B cell (primary cell): ENCODE measurements around the gene CHMP6. TPM values are rescaled to one million over a fixed set of nuclear protein-coding genes. Genes with fewer than 3 reads are reported as not detected.

ENCODE experiments used
- ATAC-seq: fragments of 200-7000 bp; cut with Tn5 transposase; one replicate; pipeline ENCODE4 v1.10.0; 2021; ENCODE audit warnings: low read depth, mild to moderate bottlenecking, moderate number of reproducible peaks, moderate library complexity
- CTCF ChIA-PET: fragments of 350-600 bp; sonication (Branson Sonifier 250); formaldehyde crosslinking; loops from one replicate; lab custom pipeline; 2021; ENCODE audit warnings: antibody characterized with exemption, inconsistent platforms; lab: Charles Lee
- POLR2A ChIA-PET: fragments of 350-600 bp; sonication (Branson Sonifier 250); formaldehyde crosslinking; loops from one replicate; lab custom pipeline; 2021; ENCODE audit warnings: antibody characterized with exemption; lab: Charles Lee
- DNase-seq: peaks from one replicate; pipeline ENCODE4 v3.0.0; 2013
- H2AFZ ChIP-seq: 2 replicates; pipeline ENCODE4 v1.6.1; 2012; ENCODE audit warnings: mild to moderate bottlenecking, low read depth, low read length; ENCODE audit not compliant: insufficient read depth, poor library complexity, severe bottlenecking
- H3K27ac ChIP-seq, 2 donors: 1 replicate in 1 of 2; 2 replicates in 1 of 2; pipeline ENCODE4 v1.5.1; 2012 to 2013; ENCODE audit warnings: low read length in 2 of 2, mild to moderate bottlenecking in 2 of 2, moderate library complexity in 1 of 2
- H3K27me3 ChIP-seq, 4 experiments: fragments of 200-600 bp in 1 of 4; sonication (generic) in 1 of 4; replicated peaks in 1 of 4; 1 replicate in 2 of 4; 2 replicates in 2 of 4; pipeline versions ENCODE4 v1.6.1 to v1.7.0; 2013 to 2016; ENCODE audit warnings: low read length in 3 of 4, mild to moderate bottlenecking in 2 of 4, mixed read lengths in 1 of 4, moderate library complexity in 1 of 4; ENCODE audit not compliant: insufficient read depth in 4 of 4, control insufficient read depth in 3 of 4; ENCODE audit errors: control extremely low read depth in 1 of 4
- H3K36me3 ChIP-seq, 2 experiments: replicated peaks in 1 of 2; 1 replicate in 1 of 2; 2 replicates in 1 of 2; pipeline versions ENCODE4 v1.6.1 to v1.7.1; 2013; ENCODE audit warnings: low read length in 1 of 2; ENCODE audit not compliant: insufficient read depth in 2 of 2, control insufficient read depth in 1 of 2; ENCODE audit errors: control extremely low read depth in 1 of 2, extremely low read depth in 1 of 2
- H3K4me1 ChIP-seq, 2 donors: fragments of 200-600 bp in 1 of 2; sonication (generic) in 1 of 2; 1 replicate in 1 of 2; 2 replicates in 1 of 2; pipeline versions ENCODE4 v1.5.1 to v1.6.1; 2013 to 2017; ENCODE audit warnings: low read length in 2 of 2; ENCODE audit not compliant: control insufficient read depth in 2 of 2, insufficient read depth in 2 of 2
- H3K4me2 ChIP-seq: replicated peaks from 2 replicates; pipeline ENCODE3; 2012; ENCODE audit warnings: mild to moderate bottlenecking, low read depth, low read length; ENCODE audit not compliant: poor library complexity, severe bottlenecking
- H3K4me3 ChIP-seq, 5 experiments: fragments of 200-600 bp in 1 of 5; sonication (generic) in 1 of 5; 1 replicate in 3 of 5; 2 replicates in 2 of 5; pipeline versions ENCODE4 v1.5.1 to v1.7.0; 2011 to 2016; ENCODE audit warnings: low read length in 4 of 5, mild to moderate bottlenecking in 4 of 5, low read depth in 2 of 5, control low read depth in 1 of 5, moderate library complexity in 1 of 5; ENCODE audit not compliant: insufficient read depth in 1 of 5; ENCODE audit errors: control extremely low read depth in 1 of 5, extremely low read depth in 1 of 5
- H3K79me2 ChIP-seq: fragments of 200-600 bp; sonication (generic); one replicate; pipeline ENCODE4 v1.6.0; 2016; ENCODE audit warnings: low read length; ENCODE audit not compliant: control insufficient read depth, insufficient read depth
- H3K9ac ChIP-seq: fragments of 200-600 bp; sonication (generic); 2 replicates; pipeline ENCODE4 v1.6.1; 2017; ENCODE audit warnings: mild to moderate bottlenecking, low read length, moderate library complexity
- H3K9me3 ChIP-seq, 3 donors: one replicate each; pipeline versions ENCODE4 v1.6.1 to v1.7.1; 2013; ENCODE audit warnings: low read length in 2 of 3; ENCODE audit not compliant: control insufficient read depth in 2 of 3, insufficient read depth in 1 of 3; ENCODE audit errors: control extremely low read depth in 1 of 3
- H4K20me1 ChIP-seq: 2 replicates; pipeline ENCODE4 v1.6.0; 2012; ENCODE audit warnings: mild to moderate bottlenecking, low read length; ENCODE audit not compliant: insufficient read depth, control insufficient read depth, poor library complexity, severe bottlenecking
- H3K27ac Mint-ChIP-seq: one replicate; pipeline ENCODE4 v1.8.0; 2021; ENCODE audit warnings: mixed read lengths
- H3K27me3 Mint-ChIP-seq: one replicate; pipeline ENCODE4 v1.8.0; 2021; ENCODE audit warnings: mixed read lengths
- H3K4me1 Mint-ChIP-seq: one replicate; pipeline ENCODE4 v1.8.0; 2021; ENCODE audit warnings: mixed read lengths
- H3K4me3 Mint-ChIP-seq: one replicate; pipeline ENCODE4 v1.8.0; 2021; ENCODE audit warnings: mixed read lengths
- H3K9me3 Mint-ChIP-seq: one replicate; pipeline ENCODE4 v1.8.0; 2022; ENCODE audit warnings: mixed read lengths; ENCODE audit not compliant: insufficient read depth
- EZH2 ChIP-seq: IDR thresholded peaks from 2 replicates; pipeline ENCODE4 v1.6.1; 2012; ENCODE audit warnings: borderline replicate concordance, low read depth, mild to moderate bottlenecking, moderate library complexity, low read length; ENCODE audit not compliant: insufficient read depth, poor library complexity, severe bottlenecking
- WGBS: methylation state at CpG from one replicate; pipeline ENCODE4 v1.1.5; 2013; ENCODE audit warnings: missing lambda C conversion rate; ENCODE audit not compliant: insufficient coverage; 5-methylcytosine and 5-hydroxymethylcytosine counted together
- intact Hi-C: fragments of 100-400 bp; cut with micrococcal nuclease; formaldehyde crosslinking; loops from one replicate; pipeline ENCODE4 v1.10.0; 2022
- polyA plus RNA-seq: library from polyadenylated mRNA; depleted of rRNA; stranded (reverse); fragments of >200 nt; gene quantifications from 2 replicates; pipeline ENCODE4 v1.2.3, GENCODE V29; 2012
- total RNA-seq, 2 donors: library from RNA; stranded (reverse); fragments of 120-200 nt in 1 of 2; gene quantifications; 1 replicate in 1 of 2; 2 replicates in 1 of 2; pipeline versions ENCODE4 v1.2.3 to v1.2.4, GENCODE V29; 2013 to 2022
- TF ChIP-seq, protein P1 (sequence below): fragments of 200-600 bp; IDR thresholded peaks from one replicate; pipeline ENCODE4 v1.8.0; 2022; ENCODE audit warnings: antibody characterized with exemption, mild to moderate bottlenecking

CHMP6 gene
- total and polyA plus RNA-seq, 2 donors (not counting 1 experiment from before 2014, with no cell fraction given): 21.2 to 46.2 TPM

DNA sequence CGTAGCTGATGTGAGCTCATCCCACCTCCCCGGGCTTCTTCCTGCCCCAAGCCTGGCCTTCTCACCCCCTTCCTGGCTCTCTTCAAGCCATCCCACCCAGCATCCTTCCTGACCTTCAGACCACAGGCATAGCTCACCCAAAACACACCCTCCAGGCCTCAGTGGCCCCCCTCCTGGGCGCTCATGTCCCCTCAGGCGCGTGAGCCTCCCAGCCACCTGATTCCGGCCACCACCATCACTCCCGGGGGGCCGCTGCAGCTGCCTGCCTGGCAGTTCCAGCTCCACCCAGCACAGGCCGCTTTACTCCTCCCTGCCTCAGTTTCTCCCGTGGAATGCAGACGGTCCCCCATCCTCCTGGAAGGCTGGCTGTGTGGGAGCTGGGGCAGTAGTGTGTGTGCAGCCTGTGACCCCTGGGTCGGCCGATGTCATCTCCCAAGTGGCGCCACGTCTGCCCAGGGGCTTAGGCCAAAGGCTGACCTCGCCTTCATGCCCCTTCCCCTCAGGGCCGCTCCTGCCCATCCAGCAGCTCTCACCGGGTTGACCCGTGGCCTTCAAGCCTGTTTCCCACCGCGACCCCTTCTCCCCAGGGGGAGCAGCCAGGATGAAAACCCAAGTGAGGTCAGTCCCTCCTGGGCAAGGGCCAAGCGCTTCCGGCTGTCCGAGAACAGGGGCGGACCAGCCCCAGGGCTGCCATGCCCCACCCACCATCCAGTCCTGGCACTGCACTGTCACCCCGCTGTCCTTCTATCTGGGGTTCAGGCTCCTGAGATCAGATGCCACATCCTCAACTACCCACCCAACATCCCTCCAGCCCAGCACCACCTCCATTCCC lies 11.9 kb upstream of the CHMP6 start:
- Histone ChIP-seq H3K27ac (no peak overlapping the region), H3K4me3 (no peak overlapping the region), H4K20me1 (no peaks in the 10 kb centered on the region), H3K27me3 (no peaks in the 10 kb centered on the region), H3K4me2 (no peak overlapping the region), H3K36me3 (no peaks in the 10 kb centered on the region), H3K4me1 (peaks cover 6 to 11% of the 10 kb centered on the region in 2 donors), H3K79me2 (no peaks in the 10 kb centered on the region), H3K9ac (no peak overlapping the region), H2AFZ (no peak overlapping the region), H3K9me3 (no peaks in the 10 kb centered on the region)
- ChIA-PET POLR2A (no interaction called here), CTCF (interaction anchor here (1.2 to 1.6 kb wide), 4 partner anchors 9 to 553 kb away, joined by 3 to 5 read pairs (median 4); no protein-coding TSS in a partner anchor)
- TF ChIP-seq, protein P1, sequence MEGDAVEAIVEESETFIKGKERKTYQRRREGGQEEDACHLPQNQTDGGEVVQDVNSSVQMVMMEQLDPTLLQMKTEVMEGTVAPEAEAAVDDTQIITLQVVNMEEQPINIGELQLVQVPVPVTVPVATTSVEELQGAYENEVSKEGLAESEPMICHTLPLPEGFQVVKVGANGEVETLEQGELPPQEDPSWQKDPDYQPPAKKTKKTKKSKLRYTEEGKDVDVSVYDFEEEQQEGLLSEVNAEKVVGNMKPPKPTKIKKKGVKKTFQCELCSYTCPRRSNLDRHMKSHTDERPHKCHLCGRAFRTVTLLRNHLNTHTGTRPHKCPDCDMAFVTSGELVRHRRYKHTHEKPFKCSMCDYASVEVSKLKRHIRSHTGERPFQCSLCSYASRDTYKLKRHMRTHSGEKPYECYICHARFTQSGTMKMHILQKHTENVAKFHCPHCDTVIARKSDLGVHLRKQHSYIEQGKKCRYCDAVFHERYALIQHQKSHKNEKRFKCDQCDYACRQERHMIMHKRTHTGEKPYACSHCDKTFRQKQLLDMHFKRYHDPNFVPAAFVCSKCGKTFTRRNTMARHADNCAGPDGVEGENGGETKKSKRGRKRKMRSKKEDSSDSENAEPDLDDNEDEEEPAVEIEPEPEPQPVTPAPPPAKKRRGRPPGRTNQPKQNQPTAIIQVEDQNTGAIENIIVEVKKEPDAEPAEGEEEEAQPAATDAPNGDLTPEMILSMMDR: no peak
- TF ChIP-seq EZH2: no peak
- no peak overlapping the region for H3K4me3 Mint-ChIP-seq
- 95% methylated on average over 20 of the region's 26 CpGs for WGBS
- peaks cover 9% of the 10 kb centered on the region for H3K27me3 Mint-ChIP-seq
- ATAC-seq (no peak), DNase-seq (no peak)
- intact Hi-C loops: loop anchor here (5.0 to 10.0 kb wide), 2 partner anchors 245 to 402 kb away; no protein-coding TSS in a partner anchor
- no peak overlapping the region for H3K27ac Mint-ChIP-seq
- no peaks in the 10 kb centered on the region for H3K9me3 Mint-ChIP-seq
- H3K4me1 Mint-ChIP-seq: peaks cover 11% of the 10 kb centered on the region
